SK-N-SH treated with all-trans-retinoic acid at 6 μM for 48 hours (cell line): Measurements from ENCODE around the gene AIDA.

Source experiments
- BACH2 ChIP-seq: fragments of 250-450 bp; sonication (Bioruptor Pico); IDR thresholded peaks from 2 replicates; pipeline ENCODE4 v1.9.0; 2021; ENCODE audit warnings: mild to moderate bottlenecking, borderline replicate concordance
- CSDC2 ChIP-seq: fragments of 250-450 bp; sonication (Bioruptor Pico); IDR thresholded peaks from 2 replicates; pipeline ENCODE4 v1.5.0; 2020; ENCODE audit warnings: mild to moderate bottlenecking, moderate library complexity
- CSRNP3 ChIP-seq: fragments of 250-450 bp; sonication (Bioruptor Pico); IDR thresholded peaks from 2 replicates; pipeline ENCODE4 v1.5.1; 2021; ENCODE audit warnings: mild to moderate bottlenecking, moderate library complexity
- ESRRG ChIP-seq: fragments of 250-450 bp; sonication (Bioruptor Pico); IDR thresholded peaks from 2 replicates; pipeline ENCODE4 v1.6.1; 2021; ENCODE audit warnings: mild to moderate bottlenecking
- GLIS3 ChIP-seq: fragments of 250-450 bp; sonication (Bioruptor Pico); IDR thresholded peaks from 2 replicates; pipeline ENCODE4 v1.5.0; 2020; ENCODE audit warnings: mild to moderate bottlenecking, moderate library complexity
- RARB ChIP-seq: fragments of 250-450 bp; sonication (Bioruptor Pico); IDR thresholded peaks from 2 replicates; pipeline ENCODE4 v1.8.0; 2021; ENCODE audit warnings: mild to moderate bottlenecking, moderate library complexity
- ZC3H10 ChIP-seq: fragments of 250-450 bp; sonication (Bioruptor Pico); IDR thresholded peaks from 2 replicates; pipeline ENCODE4 v1.5.1; 2021; ENCODE audit warnings: mild to moderate bottlenecking, moderate library complexity
- ZFP3 ChIP-seq: fragments of 250-450 bp; sonication (Bioruptor Pico); IDR thresholded peaks from 2 replicates; pipeline ENCODE4 v1.5.0; 2020; ENCODE audit warnings: mild to moderate bottlenecking, moderate library complexity
- ZFP30 ChIP-seq: fragments of 450-650 bp; formaldehyde crosslinking; IDR thresholded peaks from 2 replicates; pipeline ENCODE4 v1.5.0; 2022; ENCODE audit warnings: mild to moderate bottlenecking, moderate library complexity
- ZNF70 ChIP-seq: fragments of 450-650 bp; formaldehyde crosslinking; IDR thresholded peaks from 2 replicates; pipeline ENCODE4 v1.5.0; 2020; ENCODE audit warnings: mild to moderate bottlenecking, moderate library complexity
- ZNF8 ChIP-seq: fragments of 450-650 bp; formaldehyde crosslinking; IDR thresholded peaks from 2 replicates; pipeline ENCODE4 v1.5.0; 2020; ENCODE audit warnings: mild to moderate bottlenecking, moderate library complexity

DNA sequence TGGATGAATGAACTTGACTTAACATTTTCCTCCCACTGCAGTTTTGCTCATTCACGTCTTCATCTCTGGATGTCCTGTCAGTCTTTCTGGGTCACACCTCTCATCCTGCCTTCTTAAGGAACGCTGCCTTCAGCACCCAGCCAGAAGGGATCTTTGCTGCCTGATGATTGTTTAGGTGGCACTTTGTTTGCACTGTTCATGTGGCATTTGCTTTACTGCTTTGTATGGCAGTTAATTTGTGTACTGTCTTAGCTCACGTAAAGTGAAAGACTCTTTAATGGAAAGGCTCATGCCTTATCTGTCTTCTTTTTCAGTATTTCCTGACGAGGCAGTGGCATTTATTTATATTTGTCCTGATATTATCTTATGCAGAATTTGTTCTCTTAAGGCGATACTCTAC, 89.5 kb downstream of the AIDA start:
- TF ChIP-seq CSDC2 (CRISPR knock-in tag), result no peak
- TF ChIP-seq CSRNP3 (CRISPR knock-in tag), result no peak
- TF ChIP-seq ESRRG (CRISPR knock-in tag), result no peak
- TF ChIP-seq ZNF8 (CRISPR knock-in tag), result no peak
- no peak for TF ChIP-seq ZC3H10 (CRISPR knock-in tag)
- TF ChIP-seq BACH2 (CRISPR knock-in tag), result no peak
- TF ChIP-seq GLIS3 (CRISPR knock-in tag), result no peak
- no peak for TF ChIP-seq RARB
- TF ChIP-seq ZFP30, result no peak
- TF ChIP-seq ZFP3, result no peak
- TF ChIP-seq ZNF70, result no peak
